Stomach (tissue), 9 donors: Measurements from ENCODE around the gene NTMT2. TPM values are rescaled to one million over a fixed set of nuclear protein-coding genes. Genes with fewer than 3 reads are reported as not detected.
A peak's percentile ranks its signal among the peaks of the same experiment; 100 is the strongest.

Experiments
- DNase-seq, 2 donors: peaks; one replicate each; pipeline versions ENCODE4 v3.0.0 to v3.0.0-alpha.2; 2013 to 2019
- H3K27ac ChIP-seq, 5 donors: fragments of 200-600 bp in 4 of 5; sonication (generic) in 4 of 5; one replicate each; pipeline ENCODE4 v1.5.1; 2013 to 2019; ENCODE audit warnings: mild to moderate bottlenecking in 1 of 5, moderate library complexity in 1 of 5
- H3K27me3 ChIP-seq, 3 donors: fragments of 200-600 bp; sonication (generic); one replicate each; pipeline ENCODE4 v1.5.1; 2017 to 2019; ENCODE audit warnings: mixed run types in 1 of 3
- H3K36me3 ChIP-seq, 4 donors: fragments of 200-600 bp; sonication (generic); 1 replicate in 3 of 4; 2 replicates in 1 of 4; pipeline ENCODE4 v1.5.1; 2016 to 2019
- H3K4me1 ChIP-seq, 4 donors: fragments of 200-600 bp; sonication (generic); one replicate each; pipeline ENCODE4 v1.5.1; 2016 to 2019
- H3K4me3 ChIP-seq, 4 donors: fragments of 200-600 bp; sonication (generic) in 3 of 4; one replicate each; pipeline ENCODE4 v1.5.1; 2016 to 2019; ENCODE audit warnings: mild to moderate bottlenecking in 1 of 4
- H3K9me3 ChIP-seq, 4 donors: fragments of 200-600 bp; sonication (generic); one replicate each; pipeline ENCODE4 v1.5.1; 2016 to 2019
- EP300 ChIP-seq: sonication (generic); formaldehyde crosslinking; IDR thresholded peaks from one replicate; pipeline ENCODE4 v1.6.1; 2017; ENCODE audit warnings: antibody characterized with exemption
- POLR2A ChIP-seq, 4 donors: fragments of 450-650 bp; IDR thresholded peaks; one replicate each; pipeline ENCODE4 v1.6.1; 2016; ENCODE audit warnings: antibody characterized with exemption in 4 of 4, control low read depth in 2 of 4, mild to moderate bottlenecking in 1 of 4, moderate library complexity in 1 of 4
- POLR2AphosphoS5 ChIP-seq, 3 donors: sonication (generic); formaldehyde crosslinking; IDR thresholded peaks; one replicate each; pipeline ENCODE4 v1.6.1; 2016; ENCODE audit warnings: antibody characterized with exemption in 3 of 3
- WGBS, 5 donors: extraction: QIAGEN DNeasy Blood & Tissue Kit in 3 of 5; methylation state at CpG; one replicate each; pipeline versions ENCODE4 v1.1.5 to v1.1.7; 2013 to 2018; 5-methylcytosine and 5-hydroxymethylcytosine counted together
- intact Hi-C: fragments of 100-400 bp; cut with DNase I; formaldehyde crosslinking; loops from one replicate; pipeline ENCODE4 v1.15.1; 2023; ENCODE audit warnings: low total_unique reads
- polyA plus RNA-seq, 3 donors: library from polyadenylated mRNA; stranded (reverse); fragments of 200-250 nt; gene quantifications; one replicate each; pipeline ENCODE4 v1.2.3, GENCODE V29; 2013
- total RNA-seq, 5 donors: library from RNA; depleted of rRNA; stranded (reverse); fragments of >200 nt; gene quantifications; one replicate each; pipeline versions ENCODE4 v1.1.0 to v1.2.3, GENCODE V29; 2014 to 2016
- TF ChIP-seq, protein P1 (sequence below), 7 experiments: fragments of 450-650 bp in 4 of 7; fragments of 200-600 bp in 3 of 7; sonication (generic) in 3 of 7; IDR thresholded peaks; one replicate each; pipeline ENCODE4 v1.5.1; 2016 to 2019; ENCODE audit warnings: antibody characterized with exemption in 7 of 7, control low read depth in 2 of 7, mild to moderate bottlenecking in 1 of 7
- donor health status: healthy with polysubstance abuse.
- donor health status: Bipolar disorder and iron deficiency.
- donor health status: healthy.

Gene NTMT2
- total and polyA plus RNA-seq, 8 donors, result not detected

DNA sequence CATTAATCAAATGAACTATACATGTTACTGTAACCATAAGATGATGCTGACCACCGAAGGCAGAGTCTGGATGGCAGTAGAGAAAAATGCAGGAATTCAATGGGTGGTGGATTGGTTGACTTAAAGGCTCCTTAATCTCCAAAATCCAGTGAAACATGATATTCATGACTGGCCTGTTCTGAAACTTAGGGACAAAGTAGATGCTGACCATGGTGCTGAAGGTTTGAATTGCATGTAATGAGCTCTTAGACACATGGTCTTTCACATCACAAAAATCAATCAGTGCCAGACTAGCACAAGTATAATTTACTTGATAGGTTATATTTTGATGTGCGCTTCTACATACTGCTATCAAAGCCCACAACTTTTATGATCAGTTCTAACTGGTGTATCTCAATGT, 30.9 kb upstream of the NTMT2 start:
- H3K4me1 ChIP-seq, result no peaks in the 10 kb centered on the region
- TF ChIP-seq POLR2AphosphoS5 (IDR thresholded peaks at IDR 0.05) (no peak), POLR2A (IDR thresholded peaks at IDR 0.05) (no peak), EP300 (no peak)
- TF ChIP-seq, protein P1, sequence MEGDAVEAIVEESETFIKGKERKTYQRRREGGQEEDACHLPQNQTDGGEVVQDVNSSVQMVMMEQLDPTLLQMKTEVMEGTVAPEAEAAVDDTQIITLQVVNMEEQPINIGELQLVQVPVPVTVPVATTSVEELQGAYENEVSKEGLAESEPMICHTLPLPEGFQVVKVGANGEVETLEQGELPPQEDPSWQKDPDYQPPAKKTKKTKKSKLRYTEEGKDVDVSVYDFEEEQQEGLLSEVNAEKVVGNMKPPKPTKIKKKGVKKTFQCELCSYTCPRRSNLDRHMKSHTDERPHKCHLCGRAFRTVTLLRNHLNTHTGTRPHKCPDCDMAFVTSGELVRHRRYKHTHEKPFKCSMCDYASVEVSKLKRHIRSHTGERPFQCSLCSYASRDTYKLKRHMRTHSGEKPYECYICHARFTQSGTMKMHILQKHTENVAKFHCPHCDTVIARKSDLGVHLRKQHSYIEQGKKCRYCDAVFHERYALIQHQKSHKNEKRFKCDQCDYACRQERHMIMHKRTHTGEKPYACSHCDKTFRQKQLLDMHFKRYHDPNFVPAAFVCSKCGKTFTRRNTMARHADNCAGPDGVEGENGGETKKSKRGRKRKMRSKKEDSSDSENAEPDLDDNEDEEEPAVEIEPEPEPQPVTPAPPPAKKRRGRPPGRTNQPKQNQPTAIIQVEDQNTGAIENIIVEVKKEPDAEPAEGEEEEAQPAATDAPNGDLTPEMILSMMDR (IDR thresholded peaks at IDR 0.05), result no peak
- H3K27me3 ChIP-seq, result no peaks in the 10 kb centered on the region
- 67 to 77% (median 77%) methylated on average over 2 of the region's 2 CpGs for WGBS, 5 donors
- peaks cover 0 to 9% (median 0%) of the 10 kb centered on the region in 4 donors for H3K9me3 ChIP-seq
- no peak overlapping the region for H3K27ac ChIP-seq
- intact Hi-C loops, result no loop called here
- H3K36me3 ChIP-seq, result no peaks in the 10 kb centered on the region
- no peak overlapping the region for H3K4me3 ChIP-seq
- DNase-seq, result peak in 1 of 2 donors; percentile 42

DNA sequence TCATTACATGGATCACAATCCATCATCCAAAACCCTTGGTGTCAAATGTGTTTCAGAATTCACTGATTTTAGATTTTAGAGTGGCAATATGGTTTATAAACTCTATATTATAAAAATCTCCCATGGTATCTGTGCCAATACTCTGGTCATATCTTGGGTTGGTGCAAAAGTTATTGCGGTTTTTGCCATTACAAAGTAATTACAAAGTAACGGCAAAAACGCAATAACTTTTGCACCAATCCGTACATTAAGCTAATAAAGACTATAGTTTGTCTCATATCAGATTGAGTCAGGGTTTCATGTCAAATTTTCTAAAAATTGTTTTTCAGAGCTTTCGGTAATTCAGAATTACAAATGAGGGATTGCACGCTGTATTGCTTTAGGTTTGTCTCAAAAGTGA, 23.4 kb upstream of the NTMT2 start:
- Histone ChIP-seq H3K9me3 (no peaks in the 10 kb centered on the region), H3K27me3 (no peaks in the 10 kb centered on the region), H3K4me3 (no peak overlapping the region), H3K27ac (no peak overlapping the region), H3K36me3 (no peaks in the 10 kb centered on the region), H3K4me1 (no peaks in the 10 kb centered on the region)
- 90 to 99% (median 95%) methylated on average over 6 of the region's 6 CpGs for WGBS, 5 donors
- TF ChIP-seq POLR2AphosphoS5 (IDR thresholded peaks at IDR 0.05), result no peak
- TF ChIP-seq POLR2A (IDR thresholded peaks at IDR 0.05), result no peak
- TF ChIP-seq EP300, result no peak
- TF ChIP-seq, protein P1 (IDR thresholded peaks at IDR 0.05), result no peak
- DNase-seq, result no peak
- intact Hi-C loops, result no loop called here

DNA sequence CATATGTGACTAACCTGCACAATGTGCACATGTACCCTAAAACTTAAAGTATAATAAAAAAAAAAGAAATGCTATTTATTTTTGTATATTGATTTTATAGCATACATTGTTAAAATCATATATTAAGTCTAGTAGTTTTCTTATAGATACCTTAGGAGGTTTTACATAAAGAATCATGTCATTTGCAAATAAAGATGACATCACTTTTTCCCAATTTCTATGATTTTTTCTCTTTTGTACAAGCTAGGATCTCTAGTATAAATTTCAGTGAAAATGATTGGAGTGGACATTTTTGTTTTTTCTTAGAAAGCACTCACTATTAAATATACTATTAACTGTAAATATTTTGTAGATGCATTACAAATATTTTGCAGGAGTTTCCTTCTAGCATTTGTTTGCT, 20.5 kb upstream of the NTMT2 start:
- intact Hi-C loops, result no loop called here
- H3K27me3 ChIP-seq, result no peaks in the 10 kb centered on the region
- H3K4me3 ChIP-seq, result no peak overlapping the region
- H3K27ac ChIP-seq, result no peak overlapping the region
- DNase-seq, result no peak
- H3K9me3 ChIP-seq, result no peaks in the 10 kb centered on the region
- no peaks in the 10 kb centered on the region for H3K36me3 ChIP-seq
- no peaks in the 10 kb centered on the region for H3K4me1 ChIP-seq
- TF ChIP-seq POLR2A (IDR thresholded peaks at IDR 0.05), result no peak
- TF ChIP-seq, protein P1 (IDR thresholded peaks at IDR 0.05), result no peak
- no peak for TF ChIP-seq POLR2AphosphoS5 (IDR thresholded peaks at IDR 0.05)
- no peak for TF ChIP-seq EP300

DNA sequence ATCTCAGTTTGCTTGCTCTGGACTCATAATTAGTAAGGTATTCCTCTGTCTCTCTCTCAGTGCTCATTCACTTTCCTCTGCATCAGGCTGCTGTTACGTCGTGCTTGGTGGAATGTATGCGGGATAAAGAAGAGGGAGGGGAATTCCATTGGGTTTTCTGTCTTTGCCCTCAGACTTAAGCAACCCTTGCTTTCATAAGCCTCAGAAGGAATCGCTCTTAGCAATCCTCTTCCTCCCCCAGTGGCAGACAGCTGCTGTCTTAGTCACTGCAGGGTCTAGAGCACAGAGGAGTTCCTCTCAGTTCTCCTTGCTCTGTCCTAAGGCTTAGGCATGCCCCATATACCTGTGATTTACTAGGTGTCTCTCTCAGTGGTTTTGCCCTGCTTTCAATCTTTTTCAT, 19.1 kb upstream of the NTMT2 start:
- H3K27ac ChIP-seq, result no peak overlapping the region
- H3K4me1 ChIP-seq, result no peaks in the 10 kb centered on the region
- H3K9me3 ChIP-seq, result no peaks in the 10 kb centered on the region
- H3K36me3 ChIP-seq, result no peaks in the 10 kb centered on the region
- DNase-seq, result no peak
- H3K27me3 ChIP-seq, result no peaks in the 10 kb centered on the region
- intact Hi-C loops, result no loop called here
- WGBS, 5 donors, result 18 to 36% (median 32%) methylated on average over 4 of the region's 4 CpGs
- no peak overlapping the region for H3K4me3 ChIP-seq
- TF ChIP-seq EP300 (no peak), POLR2AphosphoS5 (IDR thresholded peaks at IDR 0.05) (no peak), POLR2A (IDR thresholded peaks at IDR 0.05) (no peak)
- TF ChIP-seq, protein P1 (IDR thresholded peaks at IDR 0.05), result no peak
